Keratinocyte (primary cell): ENCODE data around the gene PNMA6E. TPM values are rescaled to one million over a fixed set of nuclear protein-coding genes. Genes with fewer than 3 reads are reported as not detected.

Source experiments
- DNase-seq: peaks from one replicate; pipeline ENCODE4 v3.0.0-alpha.2; 2011; ENCODE audit warnings: low read depth, missing footprints, low spot score
- FAIRE-seq: peaks from 2 replicates; lab custom pipeline; 2011; peaks lifted over from hg19 to GRCh38; lab: Jason Lieb, UNC
- H2AFZ ChIP-seq: 2 replicates; pipeline ENCODE4 v1.6.0; 2012; ENCODE audit warnings: low read length, control low read depth, inconsistent platforms; ENCODE audit not compliant: control insufficient read depth
- H3K27ac ChIP-seq: 2 replicates; pipeline ENCODE4 v1.5.1; 2011; ENCODE audit warnings: low read length; ENCODE audit not compliant: control insufficient read depth, insufficient read depth
- H3K27me3 ChIP-seq: 3 replicates; pipeline ENCODE4 v1.6.0; 2011; ENCODE audit warnings: low read length; ENCODE audit not compliant: control insufficient read depth, insufficient read depth; ENCODE audit errors: extremely low read depth
- H3K36me3 ChIP-seq, 2 experiments: 2 replicates in 1 of 2; 3 replicates in 1 of 2; pipeline ENCODE4 v1.5.1; 2011; ENCODE audit warnings: low read length in 2 of 2, mild to moderate bottlenecking in 1 of 2; ENCODE audit not compliant: control insufficient read depth in 2 of 2, insufficient read depth in 2 of 2; ENCODE audit errors: extremely low read depth in 1 of 2
- H3K4me1 ChIP-seq: 3 replicates; pipeline ENCODE4 v1.5.1; 2011; ENCODE audit warnings: low read length; ENCODE audit not compliant: control insufficient read depth, insufficient read depth; ENCODE audit errors: extremely low read depth
- H3K4me2 ChIP-seq: 3 replicates; pipeline ENCODE4 v1.6.0; 2011; ENCODE audit warnings: low read depth, low read length; ENCODE audit not compliant: control insufficient read depth, insufficient read depth; ENCODE audit errors: extremely low read depth
- H3K4me3 ChIP-seq, 3 experiments: fragments of 200-600 bp in 1 of 3; sonication (generic) in 1 of 3; 2 replicates in 2 of 3; 3 replicates in 1 of 3; pipeline ENCODE4 v1.5.1; 2011 to 2016; ENCODE audit warnings: low read length in 3 of 3, mild to moderate bottlenecking in 3 of 3, control low read depth in 2 of 3, inconsistent platforms in 1 of 3, low read depth in 1 of 3, mixed read lengths in 1 of 3, mixed run types in 1 of 3, moderate library complexity in 1 of 3; ENCODE audit not compliant: control insufficient read depth in 2 of 3, insufficient read depth in 2 of 3; ENCODE audit errors: extremely low read depth in 1 of 3
- H3K79me2 ChIP-seq: 2 replicates; pipeline ENCODE4 v1.6.0; 2012; ENCODE audit warnings: low read length; ENCODE audit not compliant: control insufficient read depth, insufficient read depth
- H3K9ac ChIP-seq: 3 replicates; pipeline ENCODE4 v1.6.0; 2011; ENCODE audit warnings: low read length; ENCODE audit not compliant: control insufficient read depth, insufficient read depth; ENCODE audit errors: extremely low read depth
- H3K9me1 ChIP-seq: 3 replicates; pipeline ENCODE4 v1.6.0; 2011; ENCODE audit warnings: low read length; ENCODE audit not compliant: control insufficient read depth, insufficient read depth; ENCODE audit errors: extremely low read depth
- H3K9me3 ChIP-seq: 2 replicates; pipeline ENCODE4 v1.5.1; 2012; ENCODE audit warnings: low read depth, low read length; ENCODE audit not compliant: control insufficient read depth
- H4K20me1 ChIP-seq: 3 replicates; pipeline ENCODE4 v1.6.0; 2011; ENCODE audit warnings: low read length; ENCODE audit not compliant: control insufficient read depth, insufficient read depth; ENCODE audit errors: extremely low read depth
- CTCF ChIP-seq, 3 experiments: IDR thresholded peaks in 1 of 3; conservative IDR thresholded peaks in 1 of 3; optimal IDR thresholded peaks in 1 of 3; 2 replicates in 2 of 3; 3 replicates in 1 of 3; pipeline versions ENCODE3 to v1.5.1; 2011; ENCODE audit warnings: low read length in 3 of 3, mild to moderate bottlenecking in 3 of 3, moderate library complexity in 2 of 3, control low read depth in 1 of 3, inconsistent platforms in 1 of 3; ENCODE audit not compliant: insufficient read depth in 2 of 3; ENCODE audit errors: extremely low read depth in 1 of 3
- EZH2 ChIP-seq: IDR thresholded peaks from one replicate; pipeline ENCODE4 v1.6.1; 2012; ENCODE audit warnings: inconsistent platforms, mild to moderate bottlenecking, low read length, moderate library complexity
- dilution Hi-C: fragments of 300-500 bp; cut with MboI; formaldehyde crosslinking; loops from one replicate; pipeline ENCODE4 v1.7.0; 2020; ENCODE audit warnings: low sequenced_read_pairs; ENCODE audit not compliant: extremely low pct_ligation_motif_present
- polyA plus RNA-seq, 5 experiments: library from polyadenylated mRNA; depleted of rRNA in 3 of 5; stranded (reverse) in 3 of 5; stranded (forward) in 1 of 5; unstranded in 1 of 5; fragments of >200 nt; gene quantifications; 1 replicate in 1 of 5; 2 replicates in 3 of 5; 3 replicates in 1 of 5; pipeline versions ENCODE4 v1.2.1 to v1.2.3, GENCODE V29; 2011 to 2012; ENCODE audit warnings: missing spikeins in 2 of 5, low read depth in 1 of 5, low replicate concordance in 1 of 5

PNMA6E gene
- polyA plus RNA-seq, 1 donor (not counting 4 experiments of a cell fraction or from before 2014, with no cell fraction given) = not detected

GRCh38 chrX:153416781-153417450 lies 15.8 kb upstream of the PNMA6E start:
- no peaks in the 10 kb centered on the region for H3K79me2 ChIP-seq
- H3K4me1 ChIP-seq = peaks cover 3% of the 10 kb centered on the region
- no peak overlapping the region for H2AFZ ChIP-seq
- FAIRE-seq (no peak), DNase-seq (no peak)
- H3K9me3 ChIP-seq = peaks cover 2% of the 10 kb centered on the region
- H3K36me3 ChIP-seq = no peaks in the 10 kb centered on the region
- no peak overlapping the region for H3K27ac ChIP-seq
- no peaks in the 10 kb centered on the region for H4K20me1 ChIP-seq
- H3K4me3 ChIP-seq = no peak overlapping the region
- no peak for TF ChIP-seq EZH2
- TF ChIP-seq CTCF (optimal IDR thresholded peaks at IDR 0.05 in 1 of 3, IDR thresholded peaks at IDR 0.05 in 1 of 3, conservative IDR thresholded peaks at IDR 0.05 in 1 of 3; ENCODE audit: extremely low read depth in 1 of 3, insufficient read depth in 2 of 3, low read length in 3 of 3) = no peak
- no peak overlapping the region for H3K9ac ChIP-seq
- dilution Hi-C loops = no loop called here
- H3K27me3 ChIP-seq = no peaks in the 10 kb centered on the region
- no peaks in the 10 kb centered on the region for H3K9me1 ChIP-seq
- no peak overlapping the region for H3K4me2 ChIP-seq

GRCh38 chrX:153414856-153415510 lies 13.8 kb upstream of the PNMA6E start:
- no peak overlapping the region for H2AFZ ChIP-seq
- H3K79me2 ChIP-seq = no peaks in the 10 kb centered on the region
- H3K9me1 ChIP-seq = no peaks in the 10 kb centered on the region
- H3K9me3 ChIP-seq = peaks cover 2% of the 10 kb centered on the region
- H3K36me3 ChIP-seq = no peaks in the 10 kb centered on the region
- H3K9ac ChIP-seq = no peak overlapping the region
- FAIRE-seq (no peak), DNase-seq (no peak)
- dilution Hi-C loops = no loop called here
- no peak overlapping the region for H3K4me2 ChIP-seq
- peaks cover 5% of the 10 kb centered on the region for H3K4me1 ChIP-seq
- H4K20me1 ChIP-seq = no peaks in the 10 kb centered on the region
- no peak overlapping the region for H3K4me3 ChIP-seq
- TF ChIP-seq EZH2 (no peak), CTCF (optimal IDR thresholded peaks at IDR 0.05 in 1 of 3, IDR thresholded peaks at IDR 0.05 in 1 of 3, conservative IDR thresholded peaks at IDR 0.05 in 1 of 3; ENCODE audit: extremely low read depth in 1 of 3, insufficient read depth in 2 of 3, low read length in 3 of 3) (no peak)
- no peaks in the 10 kb centered on the region for H3K27me3 ChIP-seq
- H3K27ac ChIP-seq = no peak overlapping the region
